DMS53 (cell line): Measurements from ENCODE around the gene TBXA2R.
"Not testable (repeated sequence)": the region's sequence is repeated elsewhere in the genome, so short reads cannot be mapped to it uniquely, and the experiment has no call there.

Experiments
- DNase-seq: peaks from one replicate; lab custom pipeline; 2025; lab: John Stamatoyannopoulos, UW

Gene TBXA2R

GRCh38 chr19:3639479-3639878 lies 32.8 kb upstream of the TBXA2R start:
- DNase-seq: no peak

- DNase-seq: no peak
Observed at GRCh38 chr19:3638208-3639193, 31.8 kb upstream of the TBXA2R start.

GRCh38 chr19:3637621-3638020 lies 30.9 kb upstream of the TBXA2R start:
- no peak for DNase-seq

DNA sequence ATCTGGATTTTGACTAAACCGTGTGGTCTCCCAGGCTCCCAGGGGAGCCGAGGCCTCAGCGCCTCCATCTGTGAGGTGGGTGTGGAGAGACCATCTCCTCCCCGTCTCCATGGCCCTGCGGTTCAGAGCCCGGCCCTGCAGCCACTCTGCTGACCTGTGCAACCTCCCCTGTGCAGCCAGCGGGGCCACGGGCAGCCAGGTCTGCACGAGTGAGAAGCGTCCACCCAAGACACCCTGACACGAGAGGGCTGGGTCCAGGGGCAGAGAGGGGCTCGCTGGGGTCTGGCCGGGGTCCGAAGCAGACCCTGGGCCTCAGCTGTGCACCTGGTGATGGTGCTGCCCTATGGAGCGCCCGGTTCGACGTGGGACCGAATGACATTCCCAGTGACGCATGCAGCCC lies 30.3 kb upstream of the TBXA2R start:
- DNase-seq: no peak

- DNase-seq: no peak
Observed at GRCh38 chr19:3636506-3636905, 29.8 kb upstream of the TBXA2R start.

- no peak for DNase-seq
Observed at GRCh38 chr19:3634496-3635045, 27.9 kb upstream of the TBXA2R start.

DNA sequence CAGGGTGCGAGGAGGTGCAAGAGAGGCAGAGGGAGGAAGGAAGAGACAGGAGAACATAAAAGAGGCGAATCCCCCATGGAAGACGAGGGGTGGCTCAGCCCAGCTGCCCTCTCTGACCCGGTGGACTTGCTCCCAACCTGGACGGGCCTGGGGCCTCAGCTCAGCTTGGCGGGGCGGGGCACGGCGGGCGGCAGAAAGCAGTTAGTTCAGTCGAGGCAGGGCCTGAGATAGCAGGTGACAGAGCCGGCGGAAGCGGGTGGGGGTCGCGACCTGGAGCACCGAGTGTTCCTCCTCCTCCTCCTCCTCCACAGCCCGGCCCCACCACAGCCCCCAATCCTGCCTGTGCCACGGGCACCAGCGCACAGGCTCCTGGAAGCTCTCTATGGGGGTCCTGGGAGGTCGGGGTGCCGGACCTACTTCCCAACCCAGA lies 26.9 kb upstream of the TBXA2R start:
- no peak for DNase-seq

DNA sequence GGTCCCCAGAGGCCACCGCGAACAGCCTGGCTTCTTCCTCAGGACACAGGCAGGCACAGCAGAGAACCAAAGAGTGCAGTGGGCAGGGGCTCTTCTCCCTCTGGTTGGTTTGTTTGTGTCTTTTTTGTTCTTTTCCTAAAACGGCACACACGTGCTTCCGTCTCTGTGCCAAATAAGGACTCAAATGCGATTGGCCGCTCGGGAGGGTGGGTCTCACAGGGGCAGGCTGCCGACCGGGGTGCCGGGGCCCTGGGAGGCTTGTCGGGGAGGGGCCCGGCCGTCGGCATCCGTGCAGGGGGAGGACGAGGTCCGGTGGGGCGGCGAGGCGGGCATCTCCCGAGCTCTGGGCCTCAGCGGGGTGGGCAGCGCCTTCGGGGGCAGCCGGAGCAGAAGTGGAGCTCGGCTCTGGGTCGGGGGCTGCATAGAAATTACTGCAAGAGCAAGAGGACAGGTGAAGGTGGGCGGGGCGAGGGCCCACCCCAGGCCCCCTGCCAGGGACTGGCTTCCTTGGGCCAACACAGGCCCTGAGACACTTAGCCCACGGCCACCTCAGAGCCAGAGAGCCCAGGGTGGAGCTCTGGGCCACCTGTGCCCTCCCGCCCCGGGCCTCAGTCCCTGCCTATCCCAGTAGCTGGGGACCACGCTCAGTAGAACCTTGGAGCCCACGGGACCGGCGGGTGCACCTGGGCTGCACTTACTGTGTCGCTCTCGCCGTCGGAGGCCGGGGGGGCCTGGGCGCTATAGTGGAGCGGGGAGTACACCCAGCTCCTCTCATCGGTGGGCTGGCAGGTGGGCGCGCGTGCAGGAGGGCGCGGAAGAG lies 26.3 kb upstream of the TBXA2R start:
- no peak for DNase-seq

DNA sequence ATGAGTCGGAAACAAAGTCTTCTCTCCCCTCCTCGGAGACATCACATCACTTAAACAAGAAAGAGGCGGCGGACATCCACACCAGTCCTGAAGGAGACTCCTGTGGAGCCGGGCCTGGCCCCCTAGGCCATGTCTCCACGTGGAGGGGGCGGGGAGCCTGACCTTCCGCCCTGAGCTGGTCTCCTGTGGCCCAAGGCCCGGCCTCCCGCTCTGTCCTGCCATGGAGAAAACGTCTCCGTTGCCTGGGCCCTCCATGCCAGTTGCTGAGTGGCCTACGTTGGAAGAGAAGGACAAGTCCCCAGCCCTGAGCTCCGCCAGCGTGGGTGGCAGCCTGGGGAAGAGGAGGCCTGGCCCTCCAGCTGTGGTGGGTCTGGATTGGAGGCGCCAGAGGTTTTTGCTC lies 25.4 kb upstream of the TBXA2R start:
- no peak for DNase-seq

DNA sequence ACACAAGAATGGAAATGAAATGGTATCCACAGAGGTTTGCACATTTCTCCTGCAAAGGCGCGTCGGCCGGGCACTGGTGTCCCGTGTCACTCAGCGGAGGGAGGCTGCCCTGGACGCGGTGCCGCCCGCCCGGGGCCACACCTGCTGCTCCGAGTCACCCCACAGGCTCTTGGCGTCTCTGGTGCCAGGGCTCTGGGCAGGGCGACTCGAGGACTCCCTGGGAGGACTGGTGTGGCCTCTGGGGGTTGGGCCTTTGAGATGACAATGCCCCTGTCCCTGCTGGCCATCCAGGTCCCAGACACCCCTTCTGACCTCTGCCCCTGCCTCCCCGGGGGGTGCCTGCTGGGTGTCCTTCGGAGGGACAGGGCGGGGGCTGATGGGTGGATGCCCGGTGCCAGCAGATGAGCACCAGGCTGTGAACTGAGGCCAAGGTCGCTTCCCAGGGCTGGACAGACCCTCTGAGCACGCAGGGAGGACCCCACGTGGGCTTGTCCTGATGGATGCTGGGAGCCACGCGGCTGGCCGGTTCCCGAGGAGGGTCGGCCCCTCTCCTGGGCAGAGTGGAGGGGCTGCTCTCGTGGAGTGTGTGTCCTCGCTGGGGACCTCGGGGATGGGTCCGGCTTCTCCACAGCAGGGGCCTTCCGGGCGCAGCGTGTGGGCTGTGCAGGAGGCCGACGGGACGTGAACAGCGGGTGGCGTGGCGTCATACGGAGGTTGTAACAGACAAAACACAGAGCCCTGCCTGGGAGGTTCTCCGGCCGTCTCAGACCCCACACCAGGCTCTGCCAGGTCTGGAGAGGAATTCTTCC lies 24.6 kb upstream of the TBXA2R start:
- no peak for DNase-seq

- not testable (repeated sequence) for DNase-seq
Observed at GRCh38 chr19:3628766-3629165, 22.1 kb upstream of the TBXA2R start.

DNA sequence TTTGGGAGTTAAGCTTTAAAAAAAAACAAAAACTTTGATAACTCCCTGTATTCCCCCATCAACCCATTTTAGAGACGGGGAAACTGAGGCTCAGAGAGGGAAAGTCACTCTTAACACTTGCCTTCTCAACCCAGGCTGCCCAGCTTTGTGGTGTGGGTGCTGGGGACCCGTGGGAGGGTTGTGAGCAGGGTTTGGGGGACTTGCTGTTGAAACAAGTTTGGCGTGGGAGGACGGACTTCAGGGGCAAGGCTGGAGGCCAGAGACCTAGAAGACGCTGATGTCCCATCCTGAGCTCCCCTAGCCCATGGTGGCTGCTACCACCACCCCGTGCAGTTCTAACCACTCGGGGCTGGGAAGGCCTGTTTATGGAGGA lies 20.7 kb upstream of the TBXA2R start:
- no peak for DNase-seq

GRCh38 chr19:3626473-3627350 lies 20.0 kb upstream of the TBXA2R start, which contains the start of gene CACTIN:
Gene CACTIN (minus strand): TSS chr19:3626790. CDS start chr19:3626762, 28 bp downstream.
- DNase-seq: peak; percentile 99

- peak; percentile 59 for DNase-seq
Observed at GRCh38 chr19:3625996-3626472, 19.4 kb upstream of the TBXA2R start.

GRCh38 chr19:3623716-3624115 lies 17.0 kb upstream of the TBXA2R start:
- no peak for DNase-seq

DNA sequence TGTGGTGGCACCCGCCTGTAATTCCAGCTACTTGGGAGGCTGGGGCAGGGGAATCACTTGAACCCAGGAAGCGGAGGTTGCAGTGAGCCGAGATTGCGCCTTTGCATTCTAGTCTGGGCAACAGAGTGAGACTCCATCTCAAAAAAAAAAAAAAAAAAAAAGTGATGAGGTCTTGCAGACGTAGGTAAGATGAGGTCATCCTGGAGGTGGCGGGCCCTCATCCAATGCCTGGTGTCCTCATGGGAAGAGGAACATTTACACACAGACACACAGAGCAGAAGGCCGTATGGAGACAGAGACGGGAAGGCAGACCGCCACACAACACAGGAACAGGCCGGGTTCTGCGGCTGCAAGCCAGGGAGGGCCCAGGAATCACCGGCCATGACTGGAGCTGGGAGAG lies 15.5 kb upstream of the TBXA2R start:
- no peak for DNase-seq

GRCh38 chr19:3621689-3622088 lies 15.0 kb upstream of the TBXA2R start:
- no peak for DNase-seq

- no peak for DNase-seq
Observed at GRCh38 chr19:3620817-3621547, 14.3 kb upstream of the TBXA2R start.

GRCh38 chr19:3620145-3620816 lies 13.6 kb upstream of the TBXA2R start:
- no peak for DNase-seq
